ENCODE data around the gene PMM2. TPM values are rescaled to one million over a fixed set of nuclear protein-coding genes. Genes with fewer than 3 reads are reported as not detected.

PMM2 gene
- polyA plus RNA-seq, 1 donor (not counting 4 experiments of a cell fraction or from before 2014, with no cell fraction given) = 38.6 TPM

GRCh38 chr16:8761078-8761477 is 36.6 kb upstream of the PMM2 start:
- no peak for FAIRE-seq
- no peaks in the 10 kb centered on the region for H3K4me1 ChIP-seq (ENCODE audit: control insufficient read depth, extremely low read depth, insufficient read depth, low read length)
- dilution Hi-C loops (cut with MboI; ENCODE audit: extremely low pct_ligation_motif_present, low sequenced_read_pairs) = no loop called here

GRCh38 chr16:8762254-8762653 is 35.4 kb upstream of the PMM2 start:
- FAIRE-seq (no peak), DNase-seq (ENCODE audit: low read depth, low spot score) (no peak)
- dilution Hi-C loops (cut with MboI; ENCODE audit: extremely low pct_ligation_motif_present, low sequenced_read_pairs) = no loop called here
- H3K27me3 ChIP-seq (ENCODE audit: control insufficient read depth, extremely low read depth, insufficient read depth, low read length) = no peaks in the 10 kb centered on the region
- H3K4me1 ChIP-seq (ENCODE audit: control insufficient read depth, extremely low read depth, insufficient read depth, low read length) = no peaks in the 10 kb centered on the region
- H3K79me2 ChIP-seq (ENCODE audit: control insufficient read depth, insufficient read depth, low read length) = no peaks in the 10 kb centered on the region
- H2AFZ ChIP-seq (ENCODE audit: control insufficient read depth, low read length) = no peak overlapping the region
- TF ChIP-seq CTCF (optimal IDR thresholded peaks at IDR 0.05 in 1 of 3, IDR thresholded peaks at IDR 0.05 in 1 of 3, conservative IDR thresholded peaks at IDR 0.05 in 1 of 3; ENCODE audit: extremely low read depth in 1 of 3, insufficient read depth in 2 of 3, low read length in 3 of 3) (no peak), EZH2 (IDR thresholded peaks at IDR 0.05; ENCODE audit: low read length) (no peak)
- no peaks in the 10 kb centered on the region for H4K20me1 ChIP-seq (ENCODE audit: control insufficient read depth, extremely low read depth, insufficient read depth, low read length)
- peaks cover 0 to 8% of the 10 kb centered on the region in 2 experiments for H3K36me3 ChIP-seq (ENCODE audit: control insufficient read depth in 2 of 2, extremely low read depth in 1 of 2, insufficient read depth in 2 of 2, low read length in 2 of 2)
- no peak overlapping the region for H3K4me2 ChIP-seq (ENCODE audit: control insufficient read depth, extremely low read depth, insufficient read depth, low read depth, low read length)
- H3K9me1 ChIP-seq (ENCODE audit: control insufficient read depth, extremely low read depth, insufficient read depth, low read length) = no peaks in the 10 kb centered on the region
- no peak overlapping the region for H3K9ac ChIP-seq (ENCODE audit: control insufficient read depth, extremely low read depth, insufficient read depth, low read length)
- no peaks in the 10 kb centered on the region for H3K9me3 ChIP-seq (ENCODE audit: control insufficient read depth, low read depth, low read length)
- no peak overlapping the region for H3K4me3 ChIP-seq (ENCODE audit: control insufficient read depth in 2 of 3, extremely low read depth in 1 of 3, insufficient read depth in 2 of 3, low read depth in 1 of 3, low read length in 3 of 3)
- H3K27ac ChIP-seq (ENCODE audit: control insufficient read depth, insufficient read depth, low read length) = no peak overlapping the region

More at GRCh38 chr16:8761078-8761477, 36.6 kb upstream of the PMM2 start:
- H2AFZ ChIP-seq (ENCODE audit: control insufficient read depth, low read length) = no peak overlapping the region
- TF ChIP-seq CTCF (optimal IDR thresholded peaks at IDR 0.05 in 1 of 3, IDR thresholded peaks at IDR 0.05 in 1 of 3, conservative IDR thresholded peaks at IDR 0.05 in 1 of 3; ENCODE audit: extremely low read depth in 1 of 3, insufficient read depth in 2 of 3, low read length in 3 of 3) (no peak), EZH2 (IDR thresholded peaks at IDR 0.05; ENCODE audit: low read length) (no peak)
- H3K4me3 ChIP-seq (ENCODE audit: control insufficient read depth in 2 of 3, extremely low read depth in 1 of 3, insufficient read depth in 2 of 3, low read depth in 1 of 3, low read length in 3 of 3) = no peak overlapping the region
- no peak overlapping the region for H3K27ac ChIP-seq (ENCODE audit: control insufficient read depth, insufficient read depth, low read length)
- H3K4me2 ChIP-seq (ENCODE audit: control insufficient read depth, extremely low read depth, insufficient read depth, low read depth, low read length) = no peak overlapping the region
- no peak for DNase-seq (ENCODE audit: low read depth, low spot score)
- H3K79me2 ChIP-seq (ENCODE audit: control insufficient read depth, insufficient read depth, low read length) = no peaks in the 10 kb centered on the region
- H3K36me3 ChIP-seq (ENCODE audit: control insufficient read depth in 2 of 2, extremely low read depth in 1 of 2, insufficient read depth in 2 of 2, low read length in 2 of 2) = peaks cover 0 to 8% of the 10 kb centered on the region in 2 experiments
- H3K9me1 ChIP-seq (ENCODE audit: control insufficient read depth, extremely low read depth, insufficient read depth, low read length) = no peaks in the 10 kb centered on the region
- H4K20me1 ChIP-seq (ENCODE audit: control insufficient read depth, extremely low read depth, insufficient read depth, low read length) = no peaks in the 10 kb centered on the region
- no peaks in the 10 kb centered on the region for H3K9me3 ChIP-seq (ENCODE audit: control insufficient read depth, low read depth, low read length)
- no peaks in the 10 kb centered on the region for H3K27me3 ChIP-seq (ENCODE audit: control insufficient read depth, extremely low read depth, insufficient read depth, low read length)
- H3K9ac ChIP-seq (ENCODE audit: control insufficient read depth, extremely low read depth, insufficient read depth, low read length) = no peak overlapping the region

Measured in keratinocyte (primary cell).